HS-27A (cell line): ENCODE measurements around the gene CSNK2A3.
A peak's percentile ranks its signal among the peaks of the same experiment; 100 is the strongest.
"Not testable (repeated sequence)": the region's sequence is repeated elsewhere in the genome, so short reads cannot be mapped to it uniquely, and the experiment has no call there.

ENCODE experiments used
- DNase-seq: peaks from one replicate; pipeline ENCODE4 v3.0.0-alpha.2; 2012; ENCODE audit warnings: low read depth, missing footprints

Gene CSNK2A3

DNA sequence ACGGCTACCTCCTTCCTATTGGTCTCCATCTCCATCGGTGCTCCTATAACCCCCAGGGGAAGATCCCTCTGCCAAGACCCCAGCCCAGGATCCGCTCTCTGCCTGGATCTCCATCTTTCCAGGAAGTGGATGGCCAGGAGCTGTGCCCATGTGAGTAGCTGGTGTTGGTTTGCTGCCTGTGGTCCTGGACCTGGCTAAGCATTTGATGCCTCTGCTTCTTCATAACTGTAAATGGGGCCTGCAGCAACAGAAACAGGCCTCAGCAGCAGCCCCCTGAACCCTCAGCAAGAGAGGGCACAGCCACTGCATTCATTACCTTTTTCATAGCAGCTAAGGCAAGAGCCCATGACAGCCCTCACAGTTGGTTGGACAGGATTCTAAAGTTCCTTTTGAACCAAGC, 26.6 kb upstream of the CSNK2A3 start:
- no peak for DNase-seq

DNA sequence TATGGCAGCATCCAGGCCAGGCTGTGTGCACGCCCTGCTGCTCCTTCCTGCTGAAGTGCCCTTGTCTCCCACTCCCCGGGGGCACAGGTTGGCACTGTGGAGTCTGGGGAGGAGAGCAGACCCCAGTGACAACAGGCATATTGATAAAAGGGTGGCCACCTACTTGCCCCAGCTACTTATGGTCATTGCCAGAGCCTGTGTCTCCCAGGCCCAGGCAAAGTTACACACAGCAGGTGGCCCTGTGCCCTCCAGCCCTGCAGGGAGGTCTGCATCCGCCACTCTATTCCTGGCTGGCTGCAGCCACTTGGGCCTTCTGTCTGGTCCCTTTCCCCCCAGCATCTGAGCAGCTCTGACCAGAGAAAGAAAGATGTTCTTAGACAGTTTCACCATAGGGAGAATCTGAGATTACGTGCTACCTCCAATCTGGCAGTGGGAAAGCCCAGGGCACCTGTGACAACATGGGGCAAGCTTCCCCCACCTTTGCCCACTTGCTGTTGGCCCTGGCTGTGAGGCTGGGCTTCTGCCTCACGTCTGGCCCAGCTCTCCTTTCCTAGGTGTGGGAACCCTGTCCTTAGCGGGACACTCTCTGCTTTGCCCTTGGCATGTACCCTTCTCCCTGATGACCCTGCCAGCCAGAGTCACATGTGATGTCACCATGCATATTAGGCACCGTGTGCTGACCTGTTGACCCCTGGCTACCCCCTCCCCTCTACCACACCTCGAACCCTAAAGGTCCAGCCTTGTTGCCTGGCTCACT, 25.3 kb upstream of the CSNK2A3 start:
- DNase-seq, result no peak

DNA sequence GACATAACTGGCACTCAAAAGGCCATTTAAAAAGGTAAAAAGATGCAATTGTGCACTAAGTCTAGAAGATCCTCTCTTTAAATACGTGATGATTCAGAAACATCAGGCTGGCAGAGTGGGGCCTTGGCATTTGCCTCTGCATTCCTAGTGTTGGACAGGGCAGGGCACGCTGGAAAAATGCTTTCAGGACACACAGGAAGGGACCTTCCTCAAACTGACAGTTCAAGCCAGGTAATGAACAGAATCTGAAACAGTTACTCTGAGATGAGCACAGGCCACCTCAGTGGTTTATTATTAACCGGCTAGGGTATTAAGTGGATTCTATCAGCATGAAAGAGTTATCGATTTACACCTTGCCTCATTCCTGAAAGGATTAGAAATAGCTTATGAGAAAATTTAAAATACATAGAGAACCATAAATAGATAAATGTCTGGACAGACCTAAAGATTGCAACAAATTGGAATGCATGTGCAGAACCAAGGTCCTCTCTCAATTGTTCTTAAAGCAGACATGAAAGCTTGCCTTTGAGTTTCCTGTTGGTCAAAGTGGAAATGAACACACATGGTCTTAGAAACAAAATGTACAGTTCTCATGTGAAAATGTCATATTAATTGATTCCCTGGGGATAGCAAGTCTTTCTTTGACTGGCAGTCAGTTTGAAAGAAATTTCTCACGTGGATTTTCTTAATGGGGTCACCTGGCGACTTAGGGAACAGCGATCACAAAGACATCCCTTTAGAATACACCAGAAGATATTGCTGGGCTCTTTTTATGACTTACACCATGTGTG, 21.5 kb upstream of the CSNK2A3 start:
- DNase-seq, result no peak

DNA sequence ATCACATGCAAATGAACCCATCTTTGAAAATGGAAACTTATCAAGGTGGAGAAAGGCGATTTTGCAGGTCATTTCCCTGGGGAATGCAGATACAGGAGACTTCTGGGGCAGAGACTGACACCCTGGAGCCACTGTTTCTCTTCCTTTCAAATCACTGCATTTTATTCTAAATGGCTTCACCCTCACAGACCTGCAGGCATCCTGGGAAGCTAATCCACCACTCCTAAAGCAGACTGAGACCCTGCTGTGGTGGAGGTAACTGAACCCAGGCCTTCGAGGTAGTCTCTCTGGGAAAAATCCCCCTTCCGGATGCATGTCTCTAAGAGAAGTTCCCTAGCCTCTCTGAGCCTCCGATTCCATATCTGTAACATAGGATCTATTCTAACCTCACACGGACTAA, 20.9 kb upstream of the CSNK2A3 start:
- no peak for DNase-seq

DNA sequence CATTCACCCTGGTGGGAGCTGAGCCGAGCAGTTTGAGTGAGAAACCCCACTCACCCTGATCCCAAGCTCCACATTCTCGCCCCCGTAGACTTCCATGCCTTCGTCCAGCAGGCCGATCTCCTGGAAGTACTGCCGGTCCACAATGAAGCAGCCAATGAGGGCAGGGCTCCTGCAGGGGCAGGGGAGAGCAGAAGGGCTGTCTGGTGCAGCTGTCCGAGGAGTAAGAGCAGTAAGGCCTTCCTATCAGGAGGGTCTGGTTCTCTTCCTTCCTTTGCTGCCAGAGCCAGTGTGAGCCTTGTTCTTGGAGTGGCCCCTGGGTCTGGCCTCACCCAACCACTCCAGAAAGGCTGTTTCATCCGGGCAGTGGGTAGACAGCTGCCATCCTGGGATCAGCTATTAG, 19.4 kb upstream of the CSNK2A3 start:
- DNase-seq, result no peak

DNA sequence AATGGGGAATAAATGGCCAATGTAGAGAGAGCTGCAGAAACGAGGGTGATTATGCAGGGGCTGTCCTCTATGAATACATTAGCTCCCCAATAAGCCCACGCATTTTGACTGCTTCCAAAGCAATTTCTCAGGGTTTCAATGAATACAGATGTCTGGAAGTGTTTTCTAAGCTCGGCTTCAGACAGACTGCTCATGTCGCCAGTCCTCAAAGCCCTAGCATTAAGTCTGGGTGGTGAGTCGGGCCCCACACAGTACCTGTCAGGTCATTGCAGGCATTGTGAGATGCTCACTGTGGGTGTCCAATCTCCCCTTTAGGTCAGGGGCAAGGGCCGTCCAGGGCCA, 17.9 kb upstream of the CSNK2A3 start:
- no peak for DNase-seq

DNA sequence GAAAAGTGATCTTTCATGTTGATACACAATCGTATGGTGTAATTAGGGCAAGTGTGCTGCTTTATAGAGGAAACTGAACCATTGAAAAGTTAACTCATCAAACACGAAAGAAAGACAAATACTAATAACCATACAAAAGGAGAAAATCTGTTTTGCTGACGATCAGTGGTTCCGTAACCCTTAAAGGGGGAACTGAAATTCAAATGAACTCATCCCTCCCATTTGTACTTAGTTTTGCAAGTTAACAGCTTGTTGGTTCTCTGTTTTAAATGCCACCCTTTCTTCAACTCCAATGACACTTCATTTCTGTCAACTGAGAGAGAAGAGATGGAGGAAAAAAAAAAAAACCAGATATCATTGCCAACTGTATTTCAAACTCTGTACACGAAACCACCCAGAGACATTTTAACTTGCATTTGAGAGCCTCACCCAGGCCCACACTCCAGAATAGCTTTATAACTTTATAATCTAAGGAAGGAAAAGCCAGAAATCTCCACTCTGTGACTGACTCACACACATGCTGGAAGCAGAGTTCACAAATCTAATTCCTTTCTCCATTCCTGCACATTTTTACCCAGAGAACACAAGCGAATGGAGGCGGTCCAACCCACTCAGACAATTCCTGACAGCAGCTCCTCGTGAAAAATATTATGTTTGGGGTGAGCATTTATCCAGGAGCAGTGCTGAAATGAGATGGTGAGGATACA, 17.4 kb upstream of the CSNK2A3 start:
- DNase-seq, result no peak

DNA sequence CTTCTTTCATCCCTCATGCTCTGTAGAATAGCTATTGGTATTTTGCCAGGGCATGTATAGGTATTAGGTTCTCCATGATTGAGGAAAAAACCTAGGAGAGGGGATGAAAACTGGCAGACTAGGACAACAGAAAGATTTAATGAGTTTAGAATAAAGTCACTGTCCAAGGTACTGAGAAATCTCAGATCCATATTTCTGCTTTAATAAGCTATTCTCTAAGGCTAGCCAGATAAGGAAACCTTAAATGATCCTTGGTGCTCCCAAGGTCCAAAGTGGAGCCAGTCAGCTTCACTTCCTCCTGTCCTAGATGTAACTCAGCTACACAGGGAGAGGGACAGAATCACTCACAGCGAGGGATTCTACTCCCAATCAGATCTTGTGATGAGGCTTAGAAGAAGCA, 13.7 kb upstream of the CSNK2A3 start:
- DNase-seq, result no peak

DNA sequence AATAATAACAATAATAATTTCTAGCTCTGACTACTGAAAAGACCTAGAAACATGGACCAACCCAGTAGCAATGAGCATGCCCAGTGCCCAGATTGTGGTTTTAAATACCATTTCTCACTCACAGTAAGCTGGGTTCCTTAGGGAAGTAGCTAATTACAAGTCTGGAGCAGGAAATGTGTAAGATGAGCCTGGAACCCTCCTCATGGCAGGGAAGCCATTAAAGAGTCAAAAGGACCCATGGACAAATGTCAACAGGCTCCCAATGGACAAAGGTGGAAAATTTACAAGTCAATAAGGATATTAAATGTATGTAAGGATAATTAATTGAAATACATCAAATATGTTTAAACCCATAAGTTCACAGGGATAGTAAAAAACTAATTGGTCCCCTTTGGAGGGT, 10.6 kb upstream of the CSNK2A3 start:
- no peak for DNase-seq

DNA sequence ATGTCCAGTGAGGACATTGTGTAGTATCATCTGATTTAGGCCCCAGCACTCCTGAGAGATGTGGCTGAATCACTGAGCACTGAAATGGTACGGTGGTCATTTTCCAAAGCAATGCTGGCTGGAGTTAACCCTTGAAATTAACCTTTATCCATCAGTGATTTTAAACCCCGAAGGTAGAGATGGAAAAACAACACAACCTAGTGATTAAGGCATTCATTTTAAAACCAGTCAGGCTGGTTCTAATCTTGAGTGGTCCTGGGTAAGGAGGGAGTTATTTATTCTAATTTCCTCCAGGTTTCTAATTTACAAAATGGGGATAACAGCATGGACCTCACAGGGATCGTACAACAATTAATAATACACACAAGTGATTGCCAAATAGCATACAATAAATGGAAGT, 6.6 kb upstream of the CSNK2A3 start:
- DNase-seq, result no peak

DNA sequence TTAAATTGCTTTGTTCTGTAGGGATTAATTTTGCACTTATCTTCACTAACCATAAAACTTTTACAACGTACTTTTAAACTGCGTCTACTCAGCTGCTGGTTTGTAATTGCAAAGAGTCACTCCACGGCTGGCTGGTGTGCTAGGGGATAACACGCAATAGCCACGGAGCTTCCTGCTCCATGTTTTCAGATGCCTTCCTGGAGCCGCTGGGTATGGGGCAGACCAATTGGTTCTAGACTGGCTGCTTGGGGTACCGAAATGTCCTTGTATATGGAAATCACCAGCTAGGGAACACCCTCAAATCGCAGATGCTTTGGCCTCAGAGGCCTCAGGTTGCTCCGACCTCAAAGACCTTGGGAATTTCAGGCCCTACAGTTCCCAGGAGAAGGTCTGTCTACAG, 3.8 kb upstream of the CSNK2A3 start:
- DNase-seq, result no peak

DNA sequence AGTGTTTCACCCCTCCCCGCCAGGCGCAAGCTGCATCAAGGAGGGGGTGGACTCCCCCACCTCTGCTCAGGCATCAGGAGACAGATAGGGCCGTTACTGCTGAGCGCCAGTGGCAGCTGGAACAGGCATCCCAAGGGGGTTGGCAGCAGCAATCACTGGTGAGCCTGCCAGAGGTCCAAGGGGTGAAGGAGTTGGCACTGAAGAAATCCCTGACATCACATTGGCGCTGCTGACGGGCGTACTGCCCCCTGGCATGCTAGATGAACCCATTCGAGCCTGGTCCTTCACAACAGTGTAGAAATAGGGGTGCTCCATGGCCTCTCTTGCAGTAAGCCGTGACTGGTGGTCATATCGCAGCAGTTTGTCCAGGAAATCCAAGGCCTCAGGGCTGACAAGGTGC, 1.2 kb downstream of the CSNK2A3 start:
- DNase-seq, result not testable (repeated sequence)

DNA sequence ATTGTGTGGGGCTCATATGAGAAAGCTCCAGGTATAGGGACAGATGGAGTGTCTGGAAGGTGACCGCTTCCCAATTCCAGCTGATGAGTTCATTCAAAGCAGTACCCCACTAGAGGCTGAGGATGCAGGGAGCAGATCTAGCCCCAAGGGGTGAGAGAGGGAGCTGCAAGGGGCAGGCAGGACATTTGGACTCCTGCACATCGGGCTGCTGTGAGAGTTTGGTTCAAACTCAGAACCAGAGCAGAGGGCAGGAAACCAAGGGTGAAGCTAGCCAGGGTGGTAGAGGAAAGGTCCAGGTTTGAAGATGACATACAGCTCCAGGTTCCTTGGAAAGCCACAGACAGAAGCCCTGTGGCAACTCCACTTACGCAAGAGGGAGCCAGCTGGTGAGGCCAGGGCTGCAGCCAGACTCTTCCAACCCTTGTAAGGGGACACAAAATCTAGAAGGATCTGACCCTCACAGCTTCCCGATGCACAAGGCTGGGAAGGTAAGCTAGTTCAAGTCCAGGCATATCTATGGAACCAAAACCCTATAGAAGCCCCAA, 1.9 kb downstream of the CSNK2A3 start:
- no peak for DNase-seq

DNA sequence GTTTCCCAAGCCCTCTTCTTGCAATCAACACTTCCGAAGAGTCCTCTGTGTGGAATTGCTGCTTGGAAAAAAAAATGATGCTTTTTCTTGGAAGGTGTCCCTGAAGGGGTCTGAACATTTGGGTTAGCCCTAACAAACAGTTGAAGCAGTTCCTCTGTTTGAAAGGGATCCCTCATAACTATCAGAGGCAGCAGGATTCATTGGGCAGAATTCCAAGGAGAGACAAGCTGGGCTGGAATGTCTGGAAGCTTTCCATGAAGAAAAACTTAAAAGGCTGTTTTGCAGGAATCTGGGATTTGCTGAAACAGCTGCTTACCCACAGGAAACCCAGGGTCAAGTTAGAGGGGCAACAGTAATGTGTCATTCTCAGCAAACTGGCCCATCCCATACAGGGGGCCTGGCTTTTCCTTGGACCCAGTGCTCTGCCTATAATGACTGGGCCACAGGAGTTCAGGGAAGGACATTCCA, 3.1 kb downstream of the CSNK2A3 start:
- DNase-seq, result peak; percentile 89

DNA sequence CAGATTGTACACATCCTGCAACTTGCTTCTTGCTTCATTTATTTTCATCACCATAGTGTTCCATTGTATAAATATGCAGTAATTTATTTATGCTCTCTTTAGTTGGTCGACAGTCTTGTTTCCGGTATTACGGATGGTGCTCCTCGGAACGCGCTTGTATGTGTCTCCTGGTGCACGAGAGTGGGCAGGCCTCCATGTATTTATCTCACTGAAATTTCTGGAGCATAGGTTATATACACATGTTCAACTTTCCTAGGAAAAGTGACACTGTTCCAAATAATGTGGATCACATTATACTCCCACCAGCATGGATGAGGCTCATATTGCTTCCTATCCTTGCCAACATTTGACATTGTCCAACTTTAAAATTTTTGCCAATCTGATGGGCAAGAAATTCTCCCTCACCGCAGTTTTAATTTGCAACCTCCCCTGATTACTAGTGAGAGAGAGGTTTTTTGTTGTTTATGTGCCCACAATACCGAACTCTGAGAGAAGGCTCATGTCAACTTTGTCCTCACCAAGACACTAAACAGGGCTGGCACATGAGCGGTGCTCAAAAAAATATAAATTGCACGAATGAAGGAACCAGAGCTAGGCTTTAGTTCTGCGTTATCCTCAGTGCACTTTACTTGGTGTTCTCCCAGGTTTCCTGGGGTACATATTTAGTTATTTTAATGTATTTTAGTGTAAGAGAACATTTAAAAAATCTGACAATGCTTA, 3.8 kb downstream of the CSNK2A3 start:
- DNase-seq, result no peak

DNA sequence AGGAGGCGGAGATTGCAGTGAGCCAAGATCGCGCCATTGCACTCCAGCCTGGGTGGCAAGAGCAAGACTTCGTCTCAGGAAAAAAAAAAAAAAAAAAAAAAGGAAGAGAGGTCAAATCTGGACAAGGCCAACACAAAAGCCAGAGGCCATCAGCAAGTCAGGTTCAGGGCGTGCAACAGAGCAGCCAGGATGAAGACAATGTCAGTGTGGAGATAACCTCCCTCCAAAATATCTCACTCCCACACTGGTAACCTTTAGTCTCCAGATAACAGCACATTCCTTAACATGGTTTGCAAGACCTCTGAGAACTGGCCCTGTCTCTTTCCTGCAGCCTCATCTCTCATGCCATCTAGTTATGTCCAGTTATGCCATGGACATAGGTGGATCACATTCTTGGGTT, 4.7 kb downstream of the CSNK2A3 start:
- DNase-seq, result no peak

DNA sequence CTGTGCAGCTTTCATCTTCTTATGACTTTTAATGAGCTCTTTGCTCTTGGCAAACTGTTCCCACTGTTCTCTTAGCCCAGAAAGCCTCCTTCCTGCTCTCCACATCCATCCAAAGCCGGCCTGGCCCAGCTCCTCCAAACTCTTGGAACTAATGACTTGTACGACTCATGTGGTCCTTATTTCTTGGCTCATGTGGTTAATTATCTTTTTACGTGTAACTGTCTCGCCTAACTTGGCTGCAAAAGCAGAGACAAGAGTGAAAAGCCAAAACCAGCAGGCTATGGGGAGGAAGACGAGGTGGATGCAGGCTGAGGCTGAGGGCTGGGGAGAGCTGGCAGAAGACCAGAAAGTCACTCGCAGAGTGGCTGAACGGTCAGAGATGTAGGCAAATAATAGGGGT, 5.5 kb downstream of the CSNK2A3 start:
- no peak for DNase-seq

DNA sequence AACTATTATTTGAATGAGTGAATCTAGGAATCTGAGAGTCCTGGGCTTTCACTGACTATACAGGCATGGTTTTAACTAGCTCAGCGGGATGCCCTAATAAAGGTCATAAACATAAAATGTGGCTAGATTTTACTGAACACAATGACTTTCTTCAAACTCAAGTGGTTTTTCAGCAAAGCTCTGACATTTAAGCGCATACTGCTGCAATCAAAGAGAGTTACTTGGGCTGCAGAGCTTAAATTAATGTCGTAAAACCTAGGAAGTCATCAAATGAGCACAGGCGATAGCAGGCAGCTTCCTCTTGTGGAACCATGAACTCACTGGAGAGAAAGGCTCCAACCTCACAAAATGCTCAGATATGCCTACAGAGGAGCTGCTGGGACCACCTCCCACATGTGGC, 6.7 kb downstream of the CSNK2A3 start:
- no peak for DNase-seq

DNA sequence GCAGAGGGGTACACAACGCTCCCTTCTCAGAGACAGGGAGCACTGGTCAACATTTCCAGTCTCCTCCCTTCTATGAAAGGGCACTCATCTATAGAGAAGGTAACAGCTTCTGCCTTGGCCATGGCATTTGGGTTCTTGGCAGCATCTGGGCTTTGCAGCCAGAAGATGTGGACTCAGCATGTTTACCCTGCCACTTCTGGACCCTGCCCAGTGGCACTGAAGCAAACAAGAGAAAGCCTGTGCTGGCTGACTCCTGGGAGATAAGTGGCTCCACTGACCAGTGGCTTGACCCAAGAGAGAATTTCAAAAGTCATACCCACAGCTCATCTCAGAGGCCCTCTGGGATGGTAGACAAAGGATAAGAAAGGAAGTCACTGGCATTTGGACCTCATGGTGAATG, 8.0 kb downstream of the CSNK2A3 start:
- DNase-seq, result no peak

DNA sequence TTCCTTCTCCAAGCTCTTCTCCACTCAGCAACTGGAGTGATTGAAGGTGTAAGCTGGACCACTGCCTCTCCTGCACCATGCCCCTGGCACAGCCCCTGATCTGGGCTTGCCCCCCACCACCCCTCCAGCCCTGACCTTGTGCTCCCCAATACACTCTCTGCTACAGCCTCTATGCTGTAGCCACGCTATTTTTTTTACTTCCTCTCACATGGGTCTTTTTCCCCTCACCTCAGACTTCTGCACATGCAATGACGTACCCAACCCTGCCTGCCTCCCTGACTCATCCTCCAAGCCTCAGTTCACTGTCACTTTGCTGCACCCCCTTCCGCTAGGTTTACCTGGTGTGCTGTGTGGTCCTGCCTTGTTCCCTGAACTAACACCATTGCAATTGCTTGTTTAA, 9.0 kb downstream of the CSNK2A3 start:
- no peak for DNase-seq

DNA sequence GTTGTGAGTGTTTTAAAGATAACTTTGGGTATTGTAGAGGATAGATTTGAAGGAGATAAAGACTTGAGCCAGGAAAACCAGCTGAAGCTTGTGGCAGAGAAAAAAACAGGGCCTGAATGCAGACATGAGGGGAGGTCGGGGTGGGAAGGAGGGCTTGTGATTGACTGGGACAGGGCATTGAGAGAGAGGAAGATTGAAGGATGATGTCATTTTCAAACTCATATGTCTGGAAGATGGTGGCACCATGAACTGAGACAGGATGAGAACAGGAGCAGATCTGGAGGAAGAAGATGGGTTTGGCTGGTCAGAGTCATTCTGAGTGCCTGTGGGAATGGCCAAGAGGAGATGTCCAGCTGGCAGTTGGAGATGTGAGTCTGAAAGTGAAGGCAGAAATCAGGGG, 14.7 kb downstream of the CSNK2A3 start:
- peak; percentile 22 for DNase-seq

DNA sequence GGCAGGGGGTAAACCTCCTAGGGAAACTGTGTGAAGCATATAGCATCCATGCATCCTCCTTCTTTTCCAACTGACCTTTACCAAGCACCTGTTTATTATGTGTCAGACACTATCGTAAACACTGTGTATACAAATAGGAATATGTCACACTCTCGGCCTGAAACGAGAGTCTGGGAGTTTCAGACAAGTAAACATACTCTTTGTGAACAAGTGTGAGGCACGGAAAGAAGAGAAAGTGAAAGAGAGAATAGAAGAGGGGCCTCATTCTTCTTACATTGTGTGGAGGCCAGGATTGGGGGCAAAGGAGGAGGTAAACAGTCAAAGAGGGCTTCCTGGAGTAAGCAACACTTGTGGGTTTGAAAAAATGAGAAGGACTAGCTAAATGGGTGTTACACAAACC, 16.4 kb downstream of the CSNK2A3 start:
- DNase-seq, result no peak
